HFFc6 (cell line): Measurements from ENCODE around the gene TBC1D14. TPM values are rescaled to one million over a fixed set of nuclear protein-coding genes. Genes with fewer than 3 reads are reported as not detected.
A peak's percentile ranks its signal among the peaks of the same experiment; 100 is the strongest.

Experiments used
- DNase-seq: peaks from one replicate; pipeline ENCODE4 v3.0.0-alpha.2; 2018
- H3K27ac Mint-ChIP-seq: 2 replicates; pipeline ENCODE4 v1.8.0; 2020; ENCODE audit warnings: mild to moderate bottlenecking, mixed read lengths
- H3K27me3 Mint-ChIP-seq: 2 replicates; pipeline ENCODE4 v1.8.0; 2021; ENCODE audit warnings: mild to moderate bottlenecking, moderate library complexity, mixed read lengths; ENCODE audit not compliant: insufficient read depth
- H3K36me3 Mint-ChIP-seq: 2 replicates; pipeline ENCODE4 v1.8.0; 2021; ENCODE audit warnings: low read depth, mixed read lengths
- H3K4me1 Mint-ChIP-seq: 2 replicates; pipeline ENCODE4 v1.8.0; 2020; ENCODE audit warnings: low read depth, mixed read lengths
- H3K4me3 Mint-ChIP-seq: 2 replicates; pipeline ENCODE4 v1.8.0; 2020; ENCODE audit warnings: mild to moderate bottlenecking, moderate library complexity, mixed read lengths
- H3K9me3 Mint-ChIP-seq: 2 replicates; pipeline ENCODE4 v1.8.0; 2020; ENCODE audit warnings: mild to moderate bottlenecking, mixed read lengths
- total RNA-seq, 6 experiments: library from RNA; stranded (reverse); fragmentation: NEBNext Ultra II Directional; extraction: Animal tissue kit (Norgen Biotek cat#: 25700); gene quantifications; 2 replicates in 1 of 6; 3 replicates in 5 of 6; pipeline ENCODE4 v1.2.3, GENCODE V29; 2021
- TF ChIP-seq, protein P1 (sequence below): fragments of 200-600 bp; sonication (generic); IDR thresholded peaks from 2 replicates; pipeline ENCODE4 v1.5.0; 2021; ENCODE audit warnings: antibody characterized with exemption, mild to moderate bottlenecking

Gene TBC1D14
- total RNA-seq, 6 experiments from 2014 or later, result 23.3 to 32.5 (median 27.9) TPM

DNA sequence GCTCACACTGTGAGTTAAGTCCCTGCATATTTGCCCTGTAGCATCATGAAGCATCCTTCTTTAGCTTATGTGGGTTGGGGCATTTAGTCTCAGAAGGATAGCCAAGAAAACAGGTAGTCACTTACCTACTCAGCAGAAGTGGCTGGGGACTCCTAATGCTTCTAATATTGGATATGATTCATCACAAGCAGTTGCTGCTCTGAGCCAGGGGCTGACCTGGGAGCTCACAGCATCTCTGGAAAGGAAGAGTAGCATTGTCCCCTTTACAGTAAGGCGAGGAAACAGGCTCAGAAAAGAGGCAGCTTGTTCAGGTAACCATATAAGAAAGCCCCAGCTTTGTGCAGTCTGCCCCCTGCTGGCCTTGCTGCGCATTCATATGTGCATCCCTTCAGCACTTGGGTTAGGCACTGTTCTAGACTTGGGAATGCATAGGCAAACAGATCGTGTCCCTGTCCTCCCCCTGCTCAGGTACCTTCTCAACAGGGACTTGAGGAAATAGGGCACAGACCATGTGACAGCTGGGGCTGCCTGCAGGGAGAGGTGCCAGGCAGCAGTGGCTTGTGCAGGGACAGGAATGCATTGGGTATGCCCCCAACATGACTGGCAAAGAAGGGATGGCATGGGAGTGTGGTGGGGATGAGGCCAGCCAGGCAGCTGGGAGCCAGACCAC, 35.7 kb upstream of the TBC1D14 start:
- Mint-ChIP-seq H3K9me3 (no peaks in the 10 kb centered on the region), H3K4me3 (no peak overlapping the region), H3K4me1 (peaks cover 19% of the 10 kb centered on the region), H3K27me3 (peaks cover 5% of the 10 kb centered on the region), H3K36me3 (peaks cover 9% of the 10 kb centered on the region; the same call in 1 of the 2 replicates), H3K27ac (no peak overlapping the region)
- DNase-seq, result peak; percentile 40
- TF ChIP-seq, protein P1, sequence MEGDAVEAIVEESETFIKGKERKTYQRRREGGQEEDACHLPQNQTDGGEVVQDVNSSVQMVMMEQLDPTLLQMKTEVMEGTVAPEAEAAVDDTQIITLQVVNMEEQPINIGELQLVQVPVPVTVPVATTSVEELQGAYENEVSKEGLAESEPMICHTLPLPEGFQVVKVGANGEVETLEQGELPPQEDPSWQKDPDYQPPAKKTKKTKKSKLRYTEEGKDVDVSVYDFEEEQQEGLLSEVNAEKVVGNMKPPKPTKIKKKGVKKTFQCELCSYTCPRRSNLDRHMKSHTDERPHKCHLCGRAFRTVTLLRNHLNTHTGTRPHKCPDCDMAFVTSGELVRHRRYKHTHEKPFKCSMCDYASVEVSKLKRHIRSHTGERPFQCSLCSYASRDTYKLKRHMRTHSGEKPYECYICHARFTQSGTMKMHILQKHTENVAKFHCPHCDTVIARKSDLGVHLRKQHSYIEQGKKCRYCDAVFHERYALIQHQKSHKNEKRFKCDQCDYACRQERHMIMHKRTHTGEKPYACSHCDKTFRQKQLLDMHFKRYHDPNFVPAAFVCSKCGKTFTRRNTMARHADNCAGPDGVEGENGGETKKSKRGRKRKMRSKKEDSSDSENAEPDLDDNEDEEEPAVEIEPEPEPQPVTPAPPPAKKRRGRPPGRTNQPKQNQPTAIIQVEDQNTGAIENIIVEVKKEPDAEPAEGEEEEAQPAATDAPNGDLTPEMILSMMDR, result peak; percentile 93

DNA sequence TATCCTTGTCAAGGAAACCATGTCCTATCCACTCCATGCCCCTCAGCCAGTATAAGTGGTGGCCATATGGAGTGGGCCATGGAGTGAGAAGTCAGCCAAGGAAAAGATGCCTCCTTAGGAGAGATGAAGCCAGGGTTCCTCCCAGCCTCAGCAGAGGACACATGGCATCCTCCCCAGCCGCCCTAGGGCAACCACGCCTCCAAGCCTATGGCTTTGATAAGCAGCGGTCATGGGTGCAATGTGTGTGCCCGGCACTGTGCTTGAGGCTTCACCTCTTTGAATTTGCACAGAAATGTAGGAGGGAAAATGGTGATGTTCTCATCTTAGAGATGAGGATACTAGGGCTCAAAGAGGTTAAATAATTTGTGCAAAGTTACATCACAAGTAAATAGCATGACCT, 34.6 kb upstream of the TBC1D14 start:
- TF ChIP-seq, protein P1, result no peak
- H3K4me1 Mint-ChIP-seq, result peaks cover 19% of the 10 kb centered on the region
- H3K27ac Mint-ChIP-seq, result no peak overlapping the region
- H3K27me3 Mint-ChIP-seq, result peaks cover 5% of the 10 kb centered on the region
- DNase-seq, result no peak
- no peak overlapping the region for H3K4me3 Mint-ChIP-seq
- peaks cover 9% of the 10 kb centered on the region; the same call in 1 of the 2 replicates for H3K36me3 Mint-ChIP-seq
- no peaks in the 10 kb centered on the region for H3K9me3 Mint-ChIP-seq

DNA sequence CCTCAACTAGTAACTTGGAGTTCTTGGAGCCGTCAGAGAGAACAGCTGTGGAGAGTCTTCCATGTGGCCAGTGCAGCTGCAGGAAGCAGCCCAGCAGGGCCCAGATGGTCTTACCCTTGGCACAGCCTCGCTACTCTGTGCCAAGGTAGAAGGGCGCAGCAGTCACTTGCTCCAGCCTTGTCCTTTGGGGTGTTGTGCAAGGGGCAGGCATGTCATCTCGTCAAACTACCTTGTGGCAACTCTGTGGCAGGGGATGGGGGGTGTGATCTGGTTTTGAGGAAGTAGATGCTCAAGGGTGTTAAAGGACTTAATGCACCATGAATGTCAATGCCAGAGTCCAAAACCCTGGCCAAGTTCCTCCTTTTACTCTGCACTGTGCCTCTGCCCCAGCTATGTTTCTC, 34.2 kb upstream of the TBC1D14 start:
- DNase-seq, result no peak
- Mint-ChIP-seq H3K36me3 (peaks cover 9% of the 10 kb centered on the region; the same call in 1 of the 2 replicates), H3K27me3 (peaks cover 5% of the 10 kb centered on the region), H3K9me3 (no peaks in the 10 kb centered on the region), H3K4me1 (peaks cover 19% of the 10 kb centered on the region), H3K4me3 (no peak overlapping the region), H3K27ac (no peak overlapping the region)
- TF ChIP-seq, protein P1, result no peak

DNA sequence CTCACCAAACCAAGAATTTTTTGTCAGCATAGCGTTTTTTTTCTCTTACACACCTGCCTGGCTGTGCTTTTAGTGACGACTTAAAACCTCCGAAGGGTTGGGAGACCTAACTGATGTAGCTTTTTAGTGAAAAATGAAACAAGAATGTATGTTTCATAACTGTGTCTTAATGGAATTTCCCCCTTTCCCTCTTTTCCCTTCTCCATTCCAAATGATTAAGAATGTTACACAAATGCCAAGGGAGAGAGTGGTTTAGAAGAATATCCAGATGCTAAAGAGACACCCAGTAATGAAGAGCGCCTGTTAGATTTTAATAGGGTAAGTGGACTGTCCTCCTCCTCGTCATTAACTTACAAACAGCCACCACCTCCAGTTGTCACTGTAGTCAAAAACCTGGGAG, 33.2 kb upstream of the TBC1D14 start:
- TF ChIP-seq, protein P1, result no peak
- no peak for DNase-seq
- Mint-ChIP-seq H3K36me3 (peaks cover 14% of the 10 kb centered on the region; the same call in 1 of the 2 replicates), H3K9me3 (no peaks in the 10 kb centered on the region), H3K27ac (peak overlapping the region; percentile 36), H3K4me3 (no peak overlapping the region), H3K4me1 (peaks cover 19% of the 10 kb centered on the region), H3K27me3 (peaks cover 7% of the 10 kb centered on the region)

DNA sequence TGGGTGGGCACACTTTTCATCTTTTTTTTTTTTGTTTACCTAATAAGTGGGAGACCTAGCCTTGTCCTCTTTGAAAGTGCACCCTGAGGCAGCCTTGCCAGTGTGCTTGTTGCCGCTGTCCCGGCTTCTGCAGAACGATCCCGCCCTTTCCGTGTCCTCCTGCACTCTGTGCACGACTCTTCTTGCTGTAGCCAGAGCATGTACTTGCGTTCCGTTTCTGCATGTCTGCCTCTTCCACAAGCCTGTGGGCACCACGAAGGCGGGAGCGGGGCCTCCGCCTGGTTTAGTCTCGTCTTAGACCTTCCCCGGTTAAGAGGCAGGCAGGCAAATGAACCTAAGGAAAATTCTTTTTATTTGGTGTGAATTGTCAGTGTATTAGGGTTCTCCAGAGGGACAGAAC, 32.6 kb upstream of the TBC1D14 start:
- Mint-ChIP-seq H3K4me3 (no peak overlapping the region), H3K27me3 (peaks cover 4% of the 10 kb centered on the region), H3K4me1 (peaks cover 19% of the 10 kb centered on the region), H3K27ac (peak overlapping the region; percentile 36), H3K9me3 (no peaks in the 10 kb centered on the region), H3K36me3 (peaks cover 10% of the 10 kb centered on the region; the same call in 1 of the 2 replicates)
- no peak for DNase-seq
- TF ChIP-seq, protein P1, result no peak
